GM19463 (cell line): ENCODE measurements around the gene FBXO11.
"Not testable (repeated sequence)": the region's sequence is repeated elsewhere in the genome, so short reads cannot be mapped to it uniquely, and the experiment has no call there.

Experiments
- ATAC-seq: cut with Tn5 transposase; IDR thresholded peaks from one replicate; pipeline ENCODE4 v1.9.1; 2021; ENCODE audit warnings: mild to moderate bottlenecking, moderate library complexity; ENCODE audit not compliant: unreplicated experiment

Gene FBXO11

DNA sequence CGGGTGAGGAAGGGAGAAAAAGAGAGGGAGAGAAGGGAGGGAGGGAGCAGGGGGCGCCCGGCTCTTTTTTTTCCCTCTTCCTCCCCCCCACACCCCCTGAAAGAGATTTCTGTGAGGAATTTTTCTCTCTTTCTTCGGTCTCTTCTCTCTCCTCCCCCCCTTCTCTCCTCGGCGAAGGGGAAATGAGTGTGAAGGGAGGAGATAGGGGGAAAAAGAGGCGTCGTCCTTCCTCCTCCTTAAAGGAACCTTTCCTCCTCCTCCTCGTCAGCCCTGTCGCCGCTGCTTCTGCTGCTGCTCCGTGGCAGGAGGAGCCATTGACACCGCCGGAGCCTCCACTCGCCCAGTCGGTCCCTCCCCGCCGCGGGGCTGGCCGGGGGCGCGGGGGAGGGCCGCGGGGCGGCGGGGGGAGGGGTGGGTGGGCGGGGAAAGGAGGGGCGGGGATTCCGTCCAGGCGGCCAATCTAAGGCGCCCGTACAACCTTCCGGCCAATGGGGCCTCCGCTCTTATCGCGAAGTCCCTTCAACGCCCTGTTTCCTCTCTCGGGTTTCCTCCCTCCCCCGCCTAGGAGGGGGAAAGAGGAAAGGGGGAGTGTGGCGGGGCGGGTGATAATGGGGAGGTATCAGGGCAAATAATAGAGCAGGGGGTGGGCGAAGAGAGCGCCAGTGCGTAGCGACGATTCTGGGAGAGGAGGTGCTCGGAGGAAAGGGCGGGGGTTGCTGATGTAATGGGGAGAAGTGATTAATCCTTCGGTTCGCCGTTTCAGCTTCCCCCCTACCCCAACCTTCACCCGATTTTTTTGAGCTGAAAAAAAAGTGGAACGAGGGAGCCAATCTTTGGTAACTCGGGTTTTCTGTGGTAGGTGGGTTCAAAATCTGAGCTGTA lies at the start of gene FBXO11:
TSS of gene FBXO11 (minus strand) at position 342 of the 882 bp plus-strand sequence. CDS start 778 bp downstream, outside the sequence.
- peak; percentile 90 for ATAC-seq

- no peak for ATAC-seq
These were observed 44.3 kb upstream of the FBXO11 start for GRCh38 chr2:47950340-47951301.

- no peak for ATAC-seq
These were observed 40.3 kb upstream of the FBXO11 start for GRCh38 chr2:47946593-47946992.

DNA sequence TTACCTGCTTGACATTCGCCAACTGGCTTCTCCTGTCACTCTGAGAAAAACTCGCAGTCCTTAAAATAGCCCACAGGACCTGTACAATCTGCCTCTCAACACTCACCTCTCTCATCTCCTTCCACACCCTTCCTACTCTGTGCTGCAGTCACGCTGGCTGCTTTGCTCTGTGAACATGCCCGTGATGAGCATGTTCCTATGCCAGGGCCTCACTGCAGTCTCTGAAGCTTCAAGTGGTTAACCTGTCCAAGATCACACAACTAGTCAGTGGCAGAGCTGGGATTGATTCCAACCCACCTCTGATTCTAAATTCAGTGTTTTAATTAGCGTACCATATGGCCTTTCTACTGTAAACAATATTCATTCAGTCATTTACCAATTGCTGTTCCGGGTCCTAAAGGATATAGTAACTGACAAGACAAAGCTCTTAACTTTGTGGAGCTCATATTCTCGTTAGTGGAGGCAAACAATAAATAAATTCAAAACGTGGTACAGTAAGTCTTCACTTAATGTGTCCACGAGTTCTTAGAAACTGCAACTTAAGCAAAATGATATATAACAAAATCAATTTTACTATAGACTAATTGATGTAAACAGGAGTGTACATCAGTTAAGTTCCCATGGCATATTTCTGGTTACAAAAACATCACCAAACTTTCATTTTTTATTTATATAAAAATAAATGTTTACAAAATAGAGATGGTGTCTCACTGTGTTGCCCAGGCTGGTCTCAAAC lies 38.9 kb upstream of the FBXO11 start:
- ATAC-seq, result no peak

- ATAC-seq, result no peak
These were observed 35.6 kb upstream of the FBXO11 start for GRCh38 chr2:47941936-47942335.

- ATAC-seq, result no peak
These were observed 31.4 kb upstream of the FBXO11 start for GRCh38 chr2:47937677-47938076.

DNA sequence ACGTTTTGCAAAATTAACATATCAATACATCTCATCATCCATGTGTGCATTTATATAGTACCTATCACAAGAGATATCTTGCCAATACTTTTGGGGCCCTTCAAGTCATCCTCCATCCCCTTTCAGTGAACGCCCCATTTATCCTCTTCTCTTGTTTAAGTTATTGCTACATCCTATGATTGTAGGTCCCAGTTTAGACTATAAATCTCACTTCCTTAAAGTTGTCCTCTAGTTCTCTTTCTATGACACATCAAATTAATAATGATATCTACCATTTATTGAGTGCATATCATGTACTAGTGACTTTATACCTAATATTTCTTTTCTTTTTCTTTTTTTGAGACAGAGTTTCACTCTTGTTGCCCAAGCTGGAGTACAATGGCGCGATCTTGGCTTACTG lies 28.8 kb upstream of the FBXO11 start:
- ATAC-seq, result no peak

GRCh38 chr2:47918043-47918442 lies 11.7 kb upstream of the FBXO11 start:
- no peak for ATAC-seq

- no peak for ATAC-seq
These were observed 11.1 kb upstream of the FBXO11 start for GRCh38 chr2:47917276-47917961.

DNA sequence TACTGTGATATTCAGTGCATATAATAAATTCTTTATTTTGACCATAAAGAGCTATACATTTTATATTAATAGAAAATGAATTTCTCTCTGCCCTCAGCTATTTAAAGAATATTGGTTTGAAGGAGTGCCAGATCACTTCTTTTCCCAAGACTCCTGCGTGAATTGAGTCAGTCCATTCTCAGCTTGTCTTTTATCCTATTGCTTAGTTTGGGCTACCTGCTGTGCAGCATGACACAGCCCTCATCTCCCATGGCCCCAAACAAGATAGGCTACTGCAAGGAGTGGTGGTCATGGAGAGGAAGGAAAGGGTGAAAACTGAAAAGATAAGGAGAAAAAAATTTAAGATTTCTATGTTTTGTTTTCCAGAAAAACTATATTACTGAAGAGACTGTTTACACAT lies 10.1 kb upstream of the FBXO11 start:
- no peak for ATAC-seq

DNA sequence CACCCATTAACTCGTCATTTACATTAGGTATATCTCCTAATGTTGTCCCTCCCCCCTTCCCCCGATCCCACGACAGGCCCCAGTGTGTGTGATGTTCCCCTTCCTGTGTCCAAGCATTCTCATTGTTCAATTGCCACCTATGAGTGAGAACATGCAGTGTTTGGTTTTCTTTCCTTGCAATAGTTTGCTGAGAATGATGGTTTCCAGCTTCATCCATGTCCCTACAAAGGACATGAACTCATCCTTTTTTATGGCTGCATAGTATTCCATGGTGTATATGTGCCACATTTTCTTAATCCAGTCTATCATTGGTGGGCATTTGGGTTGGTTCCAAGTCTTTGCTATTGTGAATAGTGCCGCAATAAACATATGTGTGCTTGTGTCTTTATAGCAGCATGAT lies 4.4 kb upstream of the FBXO11 start:
- ATAC-seq, result not testable (repeated sequence)

- no peak for ATAC-seq
These were observed 2.4 kb upstream of the FBXO11 start for GRCh38 chr2:47908682-47909081.

- peak; percentile 20 for ATAC-seq
These were observed 912 bp upstream of the FBXO11 start for GRCh38 chr2:47907039-47907781.

DNA sequence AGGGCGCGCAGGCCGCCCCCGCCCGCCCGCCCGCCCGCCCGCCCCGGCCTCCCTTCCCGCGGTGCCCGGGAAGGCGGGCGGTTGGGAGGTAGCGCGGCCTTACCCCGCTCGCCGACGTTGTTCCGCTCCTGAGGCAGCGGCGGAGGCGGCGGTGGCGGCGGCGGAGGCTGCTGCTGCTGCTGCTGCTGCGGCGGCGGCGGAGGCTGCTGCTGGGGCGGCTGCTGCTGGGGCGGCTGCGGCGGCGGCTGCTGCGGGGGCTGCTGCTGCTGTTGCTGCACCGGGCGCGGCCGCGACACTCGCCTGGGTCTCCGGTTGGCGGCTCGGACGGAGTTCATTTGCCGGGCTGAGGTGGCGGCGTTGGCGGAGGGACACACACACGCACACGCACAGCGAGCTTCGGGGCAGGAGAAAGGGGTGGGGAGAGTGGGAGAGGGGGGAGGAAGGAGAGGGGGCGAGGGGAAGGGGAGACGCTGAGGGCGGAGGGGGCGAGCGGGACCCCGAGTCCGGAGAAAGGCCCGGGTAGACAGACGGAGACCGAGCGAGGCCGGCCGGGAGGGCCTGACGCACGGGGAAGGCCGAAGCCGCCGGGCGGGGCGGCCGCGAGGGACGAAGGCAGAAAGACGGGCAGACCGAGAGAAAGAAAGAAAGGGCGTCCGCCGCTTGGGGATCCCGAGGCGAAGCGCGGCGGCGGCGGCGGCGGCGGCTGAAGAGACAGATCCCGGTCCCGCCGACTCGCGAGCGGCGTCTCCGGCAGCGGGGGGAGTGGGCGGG lies 727 bp downstream of the FBXO11 start:
- ATAC-seq, result peak; percentile 1

- ATAC-seq, result no peak
These were observed 2.4 kb downstream of the FBXO11 start for GRCh38 chr2:47903781-47904490.

DNA sequence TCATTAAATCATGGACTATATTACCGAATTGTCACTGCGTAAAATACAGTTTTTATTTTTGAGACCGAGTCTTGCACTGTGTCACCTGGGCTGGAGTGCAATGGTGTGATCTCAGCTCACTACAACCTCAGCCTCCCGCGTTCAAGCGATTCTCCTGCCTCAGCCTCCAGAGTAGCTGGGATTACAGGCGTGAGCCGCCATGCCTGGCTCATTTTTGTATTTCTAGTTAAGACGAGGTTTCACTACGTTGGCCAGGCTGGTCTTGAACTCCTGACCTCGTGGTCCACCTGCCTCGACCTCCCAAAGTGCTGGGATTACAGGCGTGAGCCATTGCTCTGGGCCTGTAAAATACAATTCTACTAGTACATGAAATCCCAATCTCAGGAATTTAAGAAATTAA lies 4.4 kb downstream of the FBXO11 start:
- not testable (repeated sequence) for ATAC-seq

GRCh38 chr2:47900857-47901256 lies 5.4 kb downstream of the FBXO11 start:
- no peak for ATAC-seq
